Stimulated activated CD4-positive, alpha-beta T cell treated with anti-CD3 and anti-CD28 coated beads, Interleukin-1b, Interleukin-23, amount 100 ng/mL, for 24 hours (primary cell): Measurements from ENCODE around the gene NFIL3.
"Not testable (repeated sequence)": the region's sequence is repeated elsewhere in the genome, so short reads cannot be mapped to it uniquely, and the experiment has no call there.

Experiments
- DNase-seq, 4 experiments: peaks; one replicate each; pipeline ENCODE4 v3.0.0-alpha.2; 2020; ENCODE audit warnings: low read depth in 4 of 4, low spot score in 1 of 4

The NFIL3 gene, protein sequence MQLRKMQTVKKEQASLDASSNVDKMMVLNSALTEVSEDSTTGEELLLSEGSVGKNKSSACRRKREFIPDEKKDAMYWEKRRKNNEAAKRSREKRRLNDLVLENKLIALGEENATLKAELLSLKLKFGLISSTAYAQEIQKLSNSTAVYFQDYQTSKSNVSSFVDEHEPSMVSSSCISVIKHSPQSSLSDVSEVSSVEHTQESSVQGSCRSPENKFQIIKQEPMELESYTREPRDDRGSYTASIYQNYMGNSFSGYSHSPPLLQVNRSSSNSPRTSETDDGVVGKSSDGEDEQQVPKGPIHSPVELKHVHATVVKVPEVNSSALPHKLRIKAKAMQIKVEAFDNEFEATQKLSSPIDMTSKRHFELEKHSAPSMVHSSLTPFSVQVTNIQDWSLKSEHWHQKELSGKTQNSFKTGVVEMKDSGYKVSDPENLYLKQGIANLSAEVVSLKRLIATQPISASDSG

DNA sequence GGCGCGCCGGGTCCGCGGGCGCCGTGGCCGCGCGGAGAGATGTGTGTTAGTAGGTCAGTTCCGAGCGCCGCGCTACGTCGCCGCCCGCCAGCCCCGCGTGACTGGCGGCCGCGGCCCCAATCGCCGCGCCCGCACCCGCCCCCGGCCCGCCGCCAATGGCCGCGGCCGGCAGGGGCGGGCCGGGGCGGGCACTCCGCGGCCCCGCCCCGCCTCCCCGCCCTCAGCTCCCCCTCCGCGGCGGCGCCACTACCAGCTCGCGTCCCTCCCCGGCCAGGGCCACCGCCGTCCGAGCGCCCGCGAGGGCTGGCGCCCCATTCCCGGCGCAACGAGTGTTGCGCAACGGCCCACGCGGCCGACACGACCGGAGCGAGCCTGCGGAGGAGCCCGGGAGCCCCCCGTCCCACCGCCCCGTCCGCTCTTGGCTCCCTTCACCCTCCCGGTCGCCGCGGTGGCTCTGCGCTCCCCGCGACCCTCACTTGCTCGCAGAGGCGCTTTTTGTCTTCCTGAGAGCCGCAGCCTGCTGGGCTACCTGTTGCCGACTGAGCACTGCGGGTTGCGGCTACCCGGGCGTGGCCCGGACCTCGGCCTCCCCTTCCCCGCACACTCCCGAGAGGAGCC is at the start of gene NFIL3:
Gene NFIL3 (minus strand): TSS at position 48 of the 618 bp plus-strand sequence. CDS start 13,098 bp downstream, outside the sequence.
- peak in 3 of 4 experiments; percentile 46 to 64 (median 49) for DNase-seq

- not testable (repeated sequence) for DNase-seq
Observed at GRCh38 chr9:91471524-91471923, 47.9 kb upstream of the NFIL3 start.

GRCh38 chr9:91465420-91465819 is 41.8 kb upstream of the NFIL3 start:
- DNase-seq = no peak

- DNase-seq = no peak
Observed at GRCh38 chr9:91458906-91459305, 35.3 kb upstream of the NFIL3 start.

- DNase-seq = no peak
Observed at GRCh38 chr9:91452844-91453243, 29.2 kb upstream of the NFIL3 start.

DNA sequence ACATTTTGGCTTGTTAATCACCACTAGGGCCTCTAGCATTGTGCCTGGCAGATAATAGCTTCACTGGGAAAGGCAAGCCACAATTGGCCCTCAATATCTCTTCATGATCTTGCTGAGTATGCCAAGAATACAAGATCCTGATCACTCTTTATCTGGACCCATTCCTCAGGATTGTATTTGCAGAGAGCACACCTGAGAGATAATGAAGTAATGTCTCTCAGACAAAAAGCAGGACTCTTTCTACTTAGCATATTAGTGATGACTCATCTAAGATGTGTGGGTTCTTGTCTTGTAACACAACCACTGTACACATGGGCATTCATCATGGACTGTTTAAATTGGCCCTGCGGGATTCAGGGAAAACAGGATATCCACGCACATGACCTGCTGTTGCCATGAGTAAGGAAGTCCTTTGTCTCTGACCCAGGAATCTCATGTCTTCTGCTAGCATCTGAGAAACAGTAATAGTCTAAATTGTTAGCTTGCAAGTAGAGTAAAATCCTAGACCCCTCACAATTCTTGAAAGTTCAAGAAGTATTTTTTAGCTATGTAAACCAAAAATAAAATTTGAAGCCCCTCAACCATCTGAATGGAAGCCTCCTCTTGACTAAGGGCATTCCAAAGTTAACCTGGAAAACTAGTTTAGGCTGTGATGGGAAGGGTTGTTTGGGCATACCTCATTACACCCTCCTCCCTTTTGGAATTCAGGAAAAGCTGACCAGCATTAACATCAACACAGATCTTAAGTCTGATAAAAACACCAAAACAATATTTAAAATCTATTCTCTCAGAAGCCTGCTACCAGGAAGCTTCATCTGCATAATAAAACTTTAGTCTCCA is 28.0 kb upstream of the NFIL3 start:
- DNase-seq = no peak

DNA sequence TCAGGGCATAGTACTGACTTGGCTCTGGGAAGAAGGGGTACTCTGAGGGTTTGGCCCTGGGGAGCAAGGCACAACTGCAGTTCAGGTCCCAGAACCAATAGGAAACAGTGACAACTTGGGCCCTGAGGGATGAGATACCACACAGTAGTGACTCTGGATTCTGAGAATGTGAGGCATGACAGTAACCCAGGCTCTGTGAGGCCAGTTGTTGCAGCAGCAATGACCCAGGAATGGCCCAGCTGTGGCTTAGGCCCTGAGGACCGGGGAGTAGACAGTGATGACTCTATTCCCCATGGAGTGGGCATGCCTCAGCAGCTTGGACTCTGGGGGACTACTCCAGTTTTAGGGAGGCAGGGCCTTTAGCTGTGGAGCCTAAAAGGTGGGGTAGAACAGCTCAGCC is 21.5 kb upstream of the NFIL3 start:
- DNase-seq = no peak

GRCh38 chr9:91443994-91444392 is 20.4 kb upstream of the NFIL3 start:
- DNase-seq = no peak

DNA sequence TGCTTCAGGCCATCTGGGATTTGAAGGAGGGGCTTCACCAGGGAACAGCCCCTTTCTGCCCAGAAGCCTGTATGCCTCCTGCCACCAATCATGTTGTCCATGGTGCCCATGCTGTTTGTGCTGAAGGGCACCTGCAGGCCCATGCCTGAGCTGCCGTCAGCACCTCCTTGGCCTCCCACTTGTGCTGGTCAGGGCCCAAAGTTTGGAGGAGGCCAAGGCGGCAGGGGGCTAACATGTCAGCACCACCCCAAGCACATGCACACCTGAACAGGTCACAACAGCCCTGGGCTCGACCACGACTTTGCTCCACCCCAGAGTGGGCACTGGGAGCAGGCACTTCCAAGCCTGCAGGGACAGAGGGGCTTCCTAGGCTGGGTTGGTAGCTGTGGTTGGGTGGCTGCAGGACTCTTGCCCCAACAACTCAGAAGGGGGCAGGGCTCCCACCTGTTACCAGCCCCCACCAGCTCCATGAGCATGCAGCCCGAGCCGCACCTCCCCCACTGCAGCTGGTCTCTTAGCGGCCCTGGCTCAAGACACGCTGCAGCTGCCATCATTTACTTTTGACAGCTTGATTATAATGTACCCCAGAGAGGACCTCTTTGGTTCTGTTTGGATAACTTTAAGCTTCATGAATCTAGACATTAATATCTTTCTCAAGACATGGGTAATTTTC is 19.8 kb upstream of the NFIL3 start:
- DNase-seq = no peak

GRCh38 chr9:91436841-91437240 is 13.2 kb upstream of the NFIL3 start:
- DNase-seq = no peak

DNA sequence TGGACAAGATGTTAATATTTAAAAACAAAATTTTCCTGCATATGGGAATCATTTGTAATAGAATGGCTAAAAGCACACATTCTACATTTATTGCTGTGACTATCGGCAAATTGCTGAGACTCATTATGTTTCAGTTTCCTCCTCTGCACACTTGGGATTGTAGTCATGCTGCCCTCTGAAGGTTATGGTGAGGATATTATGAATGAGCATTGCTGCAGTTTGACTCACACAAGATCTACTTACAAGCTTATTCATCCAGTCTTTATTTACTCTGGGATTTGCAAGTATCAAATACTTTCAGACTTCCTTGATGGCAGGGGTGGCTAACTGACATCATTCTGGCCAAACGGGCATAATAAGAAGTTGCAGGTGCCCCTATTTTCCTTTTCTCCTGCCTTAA is 9.5 kb upstream of the NFIL3 start:
- DNase-seq = no peak

- DNase-seq = no peak
Observed at GRCh38 chr9:91431485-91431884, 7.9 kb upstream of the NFIL3 start.

DNA sequence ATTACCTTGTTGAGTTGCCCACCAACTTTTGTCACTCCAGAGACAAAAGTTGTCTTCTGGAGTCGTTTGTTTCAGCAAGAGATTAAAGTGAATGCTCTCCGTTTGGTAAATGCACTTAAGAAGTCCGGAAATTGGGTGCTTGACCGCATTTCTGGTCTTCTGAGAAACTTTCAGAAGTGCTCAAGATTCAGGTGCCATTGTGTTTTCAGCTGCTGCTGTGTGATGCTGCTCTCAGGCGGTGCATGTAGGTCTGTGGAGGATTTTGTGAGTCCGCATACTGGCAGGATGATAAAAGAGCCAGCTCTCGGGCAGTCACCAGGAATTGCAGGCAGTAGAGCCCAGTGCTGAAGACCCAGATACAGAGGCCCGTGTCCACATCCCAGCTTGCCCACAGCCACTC is 5.9 kb upstream of the NFIL3 start:
- no peak for DNase-seq

DNA sequence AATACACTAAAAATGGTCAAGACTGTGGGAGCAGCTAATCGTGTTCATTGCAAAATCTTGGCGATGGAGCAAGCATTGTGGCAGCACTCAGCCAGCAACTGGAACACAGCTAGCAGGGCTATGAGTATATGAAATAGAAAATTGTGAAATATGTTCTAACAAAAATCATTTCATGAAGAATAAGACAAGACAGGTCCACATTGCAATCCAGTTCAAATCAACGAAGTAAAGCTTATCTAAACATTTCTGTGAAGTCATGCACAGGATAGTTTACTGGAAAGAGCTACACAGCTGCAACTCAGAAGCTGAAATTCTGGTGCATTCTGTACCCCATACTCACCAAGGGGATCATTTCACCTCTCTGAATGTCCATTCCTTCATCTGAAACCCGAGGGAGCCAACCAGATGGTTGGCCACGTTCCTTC is 5.3 kb upstream of the NFIL3 start:
- no peak for DNase-seq

GRCh38 chr9:91428436-91428835 is 4.8 kb upstream of the NFIL3 start:
- no peak for DNase-seq

DNA sequence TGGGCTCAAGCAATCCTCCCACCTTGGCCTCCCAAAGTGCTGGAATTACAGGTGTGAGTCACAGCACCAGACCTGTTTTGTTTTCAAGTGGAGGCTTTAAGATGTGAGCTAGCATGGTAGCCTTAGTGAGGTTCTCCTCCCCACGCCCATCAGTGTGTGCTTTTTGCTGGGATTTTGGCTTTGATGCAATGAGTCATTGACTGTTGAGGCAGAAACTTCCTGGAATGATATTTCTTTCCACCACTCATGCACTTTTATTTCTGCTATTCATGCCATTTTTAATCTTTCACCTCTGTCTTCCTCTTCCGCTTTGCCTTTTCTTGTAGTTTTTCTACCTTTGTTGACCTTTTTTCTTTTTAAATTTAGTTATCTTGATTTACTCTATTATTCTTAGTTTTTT is 4.2 kb upstream of the NFIL3 start:
- no peak for DNase-seq

GRCh38 chr9:91426123-91426745 is 2.6 kb upstream of the NFIL3 start:
- no peak for DNase-seq

DNA sequence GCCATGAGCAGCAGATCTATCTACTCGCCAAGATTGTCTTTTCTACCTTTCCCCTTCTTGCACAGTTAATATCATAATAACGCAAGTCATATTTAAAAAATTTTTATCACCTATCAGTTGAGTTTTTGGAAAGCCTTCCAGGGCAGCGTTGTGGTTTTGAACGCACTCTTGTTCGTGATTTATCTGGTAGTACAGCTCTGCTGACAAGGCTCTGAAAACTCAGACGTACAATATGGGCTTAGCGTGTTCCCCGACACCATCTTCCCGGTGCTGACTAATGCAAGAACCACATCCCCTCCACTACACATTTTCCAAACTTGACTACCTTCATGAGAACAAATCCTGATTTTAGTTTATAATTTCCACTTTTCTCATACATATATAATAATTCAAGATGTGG is 1.6 kb upstream of the NFIL3 start:
- DNase-seq = peak in 1 of 4 experiments; percentile 27

GRCh38 chr9:91424403-91425176 is 958 bp upstream of the NFIL3 start:
- peak in 2 of 4 experiments; percentile 36 to 56 for DNase-seq
